ENCODE measurements around the gene CFD.
"Not testable (repeated sequence)": the region's sequence is repeated elsewhere in the genome, so short reads cannot be mapped to it uniquely, and the experiment has no call there.

The CFD gene

GRCh38 chr19:873561-874041 is 14.1 kb downstream of the CFD start:
- no peak for DNase-seq

GRCh38 chr19:875265-875879 is 15.9 kb downstream of the CFD start:
- no peak for DNase-seq

GRCh38 chr19:876089-876488 is 16.6 kb downstream of the CFD start:
- no peak for DNase-seq

- DNase-seq = no peak
Measured at GRCh38 chr19:876780-877314, 17.4 kb downstream of the CFD start.

GRCh38 chr19:877992-878660 is 18.7 kb downstream of the CFD start:
- DNase-seq = not testable (repeated sequence)

- DNase-seq = not testable (repeated sequence)
Measured at GRCh38 chr19:878751-879561, 19.5 kb downstream of the CFD start.

GRCh38 chr19:879711-880438 is 20.4 kb downstream of the CFD start:
- no peak for DNase-seq

GRCh38 chr19:881385-882071 is 22.1 kb downstream of the CFD start:
- no peak for DNase-seq

- no peak for DNase-seq
Measured at GRCh38 chr19:882871-883497, 23.5 kb downstream of the CFD start.

- DNase-seq = no peak
Measured at GRCh38 chr19:883661-884211, 24.3 kb downstream of the CFD start.

GRCh38 chr19:884420-885211 is 25.2 kb downstream of the CFD start:
- DNase-seq = no peak

GRCh38 chr19:885536-886224 is 26.2 kb downstream of the CFD start:
- DNase-seq = no peak

GRCh38 chr19:887072-887471 is 27.6 kb downstream of the CFD start:
- DNase-seq = no peak

GRCh38 chr19:887599-887998 is 28.1 kb downstream of the CFD start:
- DNase-seq = no peak

GRCh38 chr19:888581-889385 is 29.3 kb downstream of the CFD start:
- peak; percentile 30 for DNase-seq

- DNase-seq = no peak
Measured at GRCh38 chr19:889662-890295, 30.3 kb downstream of the CFD start.

GRCh38 chr19:890831-891230 is 31.4 kb downstream of the CFD start:
- DNase-seq = no peak

GRCh38 chr19:891421-892200 is 32.1 kb downstream of the CFD start:
- DNase-seq = not testable (repeated sequence)

All from stimulated activated CD4-positive, alpha-beta T cell treated with anti-CD3 and anti-CD28 coated beads, Interleukin-4, amount 100 ng/mL, for 24 hours (primary cell).